Neuronal stem cell (in vitro differentiated cells): Measurements from ENCODE around the gene SERPINB4.
"Not testable (repeated sequence)": the region's sequence is repeated elsewhere in the genome, so short reads cannot be mapped to it uniquely, and the experiment has no call there.

ENCODE experiments used
- DNase-seq: peaks from one replicate; pipeline ENCODE4 v3.0.0-alpha.2; 2013; ENCODE audit warnings: low spot score
- H2AFZ ChIP-seq: one replicate; pipeline ENCODE4 v1.6.1; 2013; ENCODE audit warnings: mild to moderate bottlenecking, low read length, inconsistent platforms
- H2AK5ac ChIP-seq: 2 replicates; pipeline ENCODE4 v1.6.1; 2013; ENCODE audit warnings: low read depth, mild to moderate bottlenecking, inconsistent platforms, low read length, moderate library complexity, mixed read lengths
- H2BK120ac ChIP-seq: 2 replicates; pipeline ENCODE4 v1.6.1; 2013; ENCODE audit warnings: low read depth, mild to moderate bottlenecking, inconsistent platforms, low read length, moderate library complexity, mixed read lengths
- H2BK12ac ChIP-seq: one replicate; pipeline ENCODE4 v1.6.1; 2013; ENCODE audit warnings: low read length, inconsistent platforms
- H2BK15ac ChIP-seq: 2 replicates; pipeline ENCODE4 v1.6.1; 2013; ENCODE audit warnings: mild to moderate bottlenecking, low read length, inconsistent platforms, mixed read lengths
- H2BK5ac ChIP-seq: one replicate; pipeline ENCODE4 v1.6.1; 2013; ENCODE audit warnings: inconsistent platforms, mild to moderate bottlenecking, low read length, moderate library complexity
- H3K14ac ChIP-seq: one replicate; pipeline ENCODE4 v1.6.1; 2013; ENCODE audit warnings: low read length, inconsistent platforms
- H3K18ac ChIP-seq: 2 replicates; pipeline ENCODE4 v1.6.1; 2013; ENCODE audit warnings: low read length, inconsistent platforms
- H3K23ac ChIP-seq: 2 replicates; pipeline ENCODE4 v1.6.1; 2013; ENCODE audit warnings: low read depth, mild to moderate bottlenecking, mixed read lengths, low read length, inconsistent platforms; ENCODE audit not compliant: poor library complexity
- H3K27ac ChIP-seq: replicated peaks from 3 replicates; pipeline ENCODE4 v1.5.1; 2013; ENCODE audit warnings: low read length, inconsistent platforms
- H3K27me3 ChIP-seq, 3 experiments: 2 replicates each; pipeline ENCODE4 v1.6.1; 2013; ENCODE audit warnings: low read length in 3 of 3, mild to moderate bottlenecking in 2 of 3, inconsistent platforms in 1 of 3, low read depth in 1 of 3, mixed read lengths in 1 of 3, moderate library complexity in 1 of 3; ENCODE audit not compliant: control insufficient read depth in 3 of 3, insufficient read depth in 3 of 3
- H3K36me3 ChIP-seq, 2 donors: replicated peaks in 1 of 2; 2 replicates each; pipeline ENCODE4 v1.6.1; 2013; ENCODE audit warnings: low read length in 2 of 2; ENCODE audit not compliant: control insufficient read depth in 2 of 2, insufficient read depth in 2 of 2
- H3K4ac ChIP-seq: 2 replicates; pipeline ENCODE4 v1.6.1; 2013; ENCODE audit warnings: inconsistent platforms, mild to moderate bottlenecking, low read length, moderate library complexity
- H3K4me1 ChIP-seq, 2 donors: 1 replicate in 1 of 2; 2 replicates in 1 of 2; pipeline ENCODE4 v1.6.1; 2013; ENCODE audit warnings: low read length in 2 of 2, low read depth in 1 of 2; ENCODE audit not compliant: control insufficient read depth in 2 of 2, insufficient read depth in 1 of 2
- H3K4me2 ChIP-seq: one replicate; pipeline ENCODE4 v1.6.1; 2013; ENCODE audit warnings: mild to moderate bottlenecking, low read length, inconsistent platforms; ENCODE audit not compliant: insufficient read depth, poor library complexity, severe bottlenecking
- H3K4me3 ChIP-seq, 2 donors: 2 replicates each; pipeline ENCODE4 v1.5.1; 2013; ENCODE audit warnings: low read length in 2 of 2, mild to moderate bottlenecking in 2 of 2, inconsistent platforms in 1 of 2, moderate library complexity in 1 of 2
- H3K79me1 ChIP-seq: one replicate; pipeline ENCODE4 v1.6.1; 2013; ENCODE audit warnings: low read depth, mild to moderate bottlenecking, inconsistent platforms, low read length, moderate library complexity
- H3K9ac ChIP-seq: one replicate; pipeline ENCODE4 v1.6.1; 2013; ENCODE audit warnings: mild to moderate bottlenecking, low read depth, low read length, inconsistent platforms; ENCODE audit not compliant: poor library complexity
- H3K9me3 ChIP-seq, 2 donors: replicated peaks in 1 of 2; 2 replicates each; pipeline versions ENCODE3 to v1.6.1; 2013; ENCODE audit warnings: low read length in 2 of 2, mild to moderate bottlenecking in 2 of 2, inconsistent platforms in 1 of 2, low read depth in 1 of 2, mixed read lengths in 1 of 2, moderate library complexity in 1 of 2; ENCODE audit not compliant: control insufficient read depth in 2 of 2, insufficient read depth in 1 of 2
- H4K8ac ChIP-seq: one replicate; pipeline ENCODE4 v1.6.1; 2013; ENCODE audit warnings: low read depth, mild to moderate bottlenecking, inconsistent platforms, low read length, moderate library complexity
- H4K91ac ChIP-seq: one replicate; pipeline ENCODE4 v1.6.1; 2013; ENCODE audit warnings: low read length, low read depth, mild to moderate bottlenecking, inconsistent platforms; ENCODE audit not compliant: poor library complexity
- WGBS, 2 donors: extraction: QIAGEN DNeasy Blood & Tissue Kit; methylation state at CpG; one replicate each; pipeline ENCODE4 v1.1.7; 2013; ENCODE audit warnings: missing lambda C conversion rate in 2 of 2, mixed read lengths in 1 of 2; ENCODE audit not compliant: insufficient read length in 2 of 2, insufficient replicate concordance in 1 of 2; ENCODE audit errors: extremely low coverage in 2 of 2; 5-methylcytosine and 5-hydroxymethylcytosine counted together

SERPINB4 gene

DNA sequence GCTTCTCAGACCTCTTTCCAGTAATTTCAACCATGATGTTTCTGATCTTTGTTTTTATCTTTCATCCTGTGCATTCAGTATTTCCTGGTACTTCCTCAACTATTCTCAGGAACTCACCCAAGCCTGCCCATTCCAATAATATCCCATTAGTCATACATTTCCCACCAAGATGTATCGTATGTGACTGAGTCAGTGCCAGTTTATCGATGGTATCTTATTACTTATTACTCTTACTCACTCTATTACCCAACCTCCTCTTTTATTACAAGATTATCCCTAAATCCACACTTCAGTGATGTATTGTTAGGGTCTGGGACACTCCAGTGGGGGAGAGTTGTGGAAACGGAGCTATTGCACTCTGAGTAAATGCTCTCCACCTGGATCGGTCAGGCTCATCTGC is 14.9 kb upstream of the SERPINB4 start:
- not testable (repeated sequence) for H3K4me2 ChIP-seq, H2BK5ac ChIP-seq, H2AFZ ChIP-seq, H3K9ac ChIP-seq, H3K4me1 ChIP-seq, H3K18ac ChIP-seq, H3K27me3 ChIP-seq, H3K9me3 ChIP-seq, H3K27ac ChIP-seq, H3K4ac ChIP-seq, H2BK15ac ChIP-seq, H3K4me3 ChIP-seq, H2BK120ac ChIP-seq, H3K14ac ChIP-seq, H2BK12ac ChIP-seq, H3K36me3 ChIP-seq, H3K79me1 ChIP-seq, H4K8ac ChIP-seq, H3K23ac ChIP-seq, DNase-seq, H4K91ac ChIP-seq, H2AK5ac ChIP-seq
- WGBS, 2 donors = no CpG with 5 or more reads among the region's 4 CpGs

DNA sequence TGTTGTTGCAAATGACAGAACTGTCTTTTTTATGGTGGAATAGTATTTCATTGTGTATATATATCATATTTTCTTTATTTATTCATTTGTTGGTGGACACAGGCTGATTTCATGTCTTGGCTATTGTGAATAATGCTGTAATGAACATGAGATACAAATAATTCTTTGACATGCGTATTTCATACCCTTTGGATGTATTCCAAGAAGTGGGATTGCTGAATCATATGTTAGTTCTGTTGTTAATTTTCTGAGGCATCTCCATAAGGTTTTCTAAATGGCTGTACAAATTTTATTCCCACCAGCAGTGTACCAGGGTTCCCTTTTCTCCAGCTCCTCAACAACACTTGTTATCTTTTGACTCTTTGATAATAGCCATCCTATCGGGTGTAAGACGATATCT is 6.2 kb upstream of the SERPINB4 start:
- DNase-seq, H3K27me3 ChIP-seq, H2BK12ac ChIP-seq, H3K14ac ChIP-seq, H3K4me1 ChIP-seq, H2BK15ac ChIP-seq, H3K4me3 ChIP-seq, H3K4me2 ChIP-seq, H3K9ac ChIP-seq, H2AFZ ChIP-seq, H3K36me3 ChIP-seq, H3K4ac ChIP-seq, H3K23ac ChIP-seq, H3K79me1 ChIP-seq, H2AK5ac ChIP-seq, H2BK5ac ChIP-seq, H4K8ac ChIP-seq, H3K27ac ChIP-seq, H3K18ac ChIP-seq, H3K9me3 ChIP-seq, H2BK120ac ChIP-seq, H4K91ac ChIP-seq: not testable (repeated sequence)
- no CpG with 5 or more reads among the region's 3 CpGs for WGBS, 2 donors

DNA sequence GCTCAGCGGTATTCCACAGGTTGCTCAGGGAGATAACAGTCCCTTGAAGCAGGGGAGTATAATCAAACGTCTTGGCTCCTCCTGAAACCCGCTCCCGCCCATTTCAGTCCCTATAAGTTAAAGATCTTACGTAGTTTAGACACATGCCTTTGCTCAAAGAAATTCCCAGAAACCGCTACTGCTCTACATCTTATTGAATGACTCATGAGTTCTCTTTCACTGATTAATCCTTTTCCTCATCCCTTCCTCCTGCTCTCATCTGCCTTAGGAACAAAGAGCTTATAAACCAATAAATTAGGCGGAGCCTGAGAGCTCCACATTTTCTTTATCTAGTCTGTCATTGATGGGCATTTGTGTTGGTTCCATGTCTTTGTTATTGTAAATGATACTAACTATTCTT is 4.2 kb upstream of the SERPINB4 start:
- Histone ChIP-seq H3K14ac (no peak overlapping the region), H3K36me3 (no peaks in the 10 kb centered on the region), H4K91ac (no peak overlapping the region), H3K4ac (no peak overlapping the region), H2AFZ (no peak overlapping the region), H3K27me3 (no peaks in the 10 kb centered on the region), H3K18ac (no peak overlapping the region), H3K4me3 (no peak overlapping the region), H2BK120ac (no peak overlapping the region), H2BK15ac (no peak overlapping the region), H3K27ac (no peak overlapping the region), H3K79me1 (no peaks in the 10 kb centered on the region), H2AK5ac (no peak overlapping the region), H2BK12ac (no peak overlapping the region), H3K4me2 (no peak overlapping the region), H3K4me1 (no peaks in the 10 kb centered on the region), H4K8ac (no peak overlapping the region), H2BK5ac (no peak overlapping the region), H3K9ac (no peak overlapping the region), H3K9me3 (no peaks in the 10 kb centered on the region), H3K23ac (no peak overlapping the region)
- DNase-seq = no peak
- no CpG with 5 or more reads among the region's 7 CpGs for WGBS, 2 donors

DNA sequence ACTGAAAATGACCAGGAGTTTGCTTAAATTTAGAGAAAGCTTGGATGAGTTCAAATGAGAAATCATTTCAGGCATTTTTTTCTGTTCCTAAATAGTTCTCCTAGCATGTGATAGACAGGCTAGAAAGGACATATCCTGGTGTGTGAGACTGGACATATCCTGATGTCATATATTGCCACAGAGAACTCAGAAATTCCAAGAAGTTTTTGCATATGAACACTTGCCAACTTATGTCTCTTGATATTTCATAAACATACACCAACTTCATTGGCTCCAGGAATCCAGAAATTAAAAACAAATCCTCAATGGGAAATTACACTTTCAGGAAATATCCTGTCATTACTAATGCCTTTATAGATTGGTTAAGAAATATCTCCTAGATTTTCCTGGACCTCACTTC is 2.9 kb upstream of the SERPINB4 start:
- Histone ChIP-seq H3K4me3 (no peak overlapping the region), H3K9me3 (no peaks in the 10 kb centered on the region), H2AFZ (no peak overlapping the region), H4K91ac (no peak overlapping the region), H3K36me3 (no peaks in the 10 kb centered on the region), H3K79me1 (no peaks in the 10 kb centered on the region), H3K14ac (no peak overlapping the region), H3K4me2 (no peak overlapping the region), H3K4ac (no peak overlapping the region), H2BK12ac (no peak overlapping the region), H3K27me3 (no peaks in the 10 kb centered on the region), H3K18ac (no peak overlapping the region), H3K9ac (no peak overlapping the region), H4K8ac (no peak overlapping the region), H2AK5ac (no peak overlapping the region), H2BK120ac (no peak overlapping the region), H2BK15ac (no peak overlapping the region), H3K27ac (no peak overlapping the region), H3K4me1 (no peaks in the 10 kb centered on the region), H3K23ac (no peak overlapping the region), H2BK5ac (no peak overlapping the region)
- DNase-seq = no peak
